DND-41 (cell line): ENCODE data around the gene RNGTT.

Source experiments
- EZH2 ChIP-seq: IDR thresholded peaks from 3 replicates; pipeline ENCODE4 v1.6.1; 2012; ENCODE audit warnings: borderline replicate concordance, low read depth, mild to moderate bottlenecking, moderate library complexity, low read length, inconsistent platforms; ENCODE audit not compliant: severe bottlenecking
- TF ChIP-seq, protein P1 (sequence below): IDR thresholded peaks from 2 replicates; pipeline ENCODE4 v1.5.1; 2012; ENCODE audit warnings: borderline replicate concordance, low read length, moderate library complexity, mild to moderate bottlenecking; ENCODE audit not compliant: poor library complexity, severe bottlenecking; ENCODE audit errors: extremely low read depth

GRCh38 chr6:88807622-88808021, 155.8 kb downstream of the RNGTT start:
- TF ChIP-seq, protein P1, sequence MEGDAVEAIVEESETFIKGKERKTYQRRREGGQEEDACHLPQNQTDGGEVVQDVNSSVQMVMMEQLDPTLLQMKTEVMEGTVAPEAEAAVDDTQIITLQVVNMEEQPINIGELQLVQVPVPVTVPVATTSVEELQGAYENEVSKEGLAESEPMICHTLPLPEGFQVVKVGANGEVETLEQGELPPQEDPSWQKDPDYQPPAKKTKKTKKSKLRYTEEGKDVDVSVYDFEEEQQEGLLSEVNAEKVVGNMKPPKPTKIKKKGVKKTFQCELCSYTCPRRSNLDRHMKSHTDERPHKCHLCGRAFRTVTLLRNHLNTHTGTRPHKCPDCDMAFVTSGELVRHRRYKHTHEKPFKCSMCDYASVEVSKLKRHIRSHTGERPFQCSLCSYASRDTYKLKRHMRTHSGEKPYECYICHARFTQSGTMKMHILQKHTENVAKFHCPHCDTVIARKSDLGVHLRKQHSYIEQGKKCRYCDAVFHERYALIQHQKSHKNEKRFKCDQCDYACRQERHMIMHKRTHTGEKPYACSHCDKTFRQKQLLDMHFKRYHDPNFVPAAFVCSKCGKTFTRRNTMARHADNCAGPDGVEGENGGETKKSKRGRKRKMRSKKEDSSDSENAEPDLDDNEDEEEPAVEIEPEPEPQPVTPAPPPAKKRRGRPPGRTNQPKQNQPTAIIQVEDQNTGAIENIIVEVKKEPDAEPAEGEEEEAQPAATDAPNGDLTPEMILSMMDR: no peak
- no peak for TF ChIP-seq EZH2
